GM21529 (cell line): ENCODE measurements around the gene WIPF3.

Experiments
- ATAC-seq: cut with Tn5 transposase; IDR thresholded peaks from one replicate; pipeline ENCODE4 v1.9.1; 2021; ENCODE audit not compliant: unreplicated experiment

Gene WIPF3

GRCh38 chr7:29808075-29808801 lies 1.9 kb downstream of the WIPF3 start:
- ATAC-seq = no peak

- ATAC-seq = no peak
These were observed 3.3 kb downstream of the WIPF3 start for GRCh38 chr7:29809533-29810155.

- no peak for ATAC-seq
These were observed 4.0 kb downstream of the WIPF3 start for GRCh38 chr7:29810297-29810696.

GRCh38 chr7:29810813-29811482 lies 4.6 kb downstream of the WIPF3 start:
- no peak for ATAC-seq

GRCh38 chr7:29811586-29811985 lies 5.3 kb downstream of the WIPF3 start:
- no peak for ATAC-seq

GRCh38 chr7:29812185-29812876 lies 6.0 kb downstream of the WIPF3 start:
- no peak for ATAC-seq

- no peak for ATAC-seq
These were observed 9.1 kb downstream of the WIPF3 start for GRCh38 chr7:29815181-29816105.

- ATAC-seq = no peak
These were observed 12.0 kb downstream of the WIPF3 start for GRCh38 chr7:29818308-29818707.

- peak; percentile 94 for ATAC-seq
These were observed 19.6 kb downstream of the WIPF3 start for GRCh38 chr7:29825775-29826529.

GRCh38 chr7:29826530-29826822 lies 20.2 kb downstream of the WIPF3 start:
- no peak for ATAC-seq

- ATAC-seq = no peak
These were observed 20.6 kb downstream of the WIPF3 start for GRCh38 chr7:29826904-29827303.

- no peak for ATAC-seq
These were observed 25.4 kb downstream of the WIPF3 start for GRCh38 chr7:29831705-29832104.

- ATAC-seq = no peak
These were observed 27.6 kb downstream of the WIPF3 start for GRCh38 chr7:29833929-29834328.

- no peak for ATAC-seq
These were observed 29.4 kb downstream of the WIPF3 start for GRCh38 chr7:29835718-29836117.

- ATAC-seq = no peak
These were observed 33.0 kb downstream of the WIPF3 start for GRCh38 chr7:29839302-29839701.

GRCh38 chr7:29839921-29840320 lies 33.6 kb downstream of the WIPF3 start:
- ATAC-seq = no peak

GRCh38 chr7:29840701-29841100 lies 34.4 kb downstream of the WIPF3 start:
- ATAC-seq = no peak

GRCh38 chr7:29841926-29842701 lies 35.8 kb downstream of the WIPF3 start:
- no peak for ATAC-seq

- ATAC-seq = no peak
These were observed 36.8 kb downstream of the WIPF3 start for GRCh38 chr7:29843093-29843492.
